GM12801 (cell line): ENCODE data around the gene GPER1.

ENCODE experiments used
- TF ChIP-seq, protein P1 (sequence below): IDR thresholded peaks from one replicate; pipeline ENCODE4 v1.5.1; 2011; ENCODE audit warnings: control low read depth; ENCODE audit not compliant: insufficient read length; ENCODE audit errors: extremely low read depth

Gene GPER1

DNA sequence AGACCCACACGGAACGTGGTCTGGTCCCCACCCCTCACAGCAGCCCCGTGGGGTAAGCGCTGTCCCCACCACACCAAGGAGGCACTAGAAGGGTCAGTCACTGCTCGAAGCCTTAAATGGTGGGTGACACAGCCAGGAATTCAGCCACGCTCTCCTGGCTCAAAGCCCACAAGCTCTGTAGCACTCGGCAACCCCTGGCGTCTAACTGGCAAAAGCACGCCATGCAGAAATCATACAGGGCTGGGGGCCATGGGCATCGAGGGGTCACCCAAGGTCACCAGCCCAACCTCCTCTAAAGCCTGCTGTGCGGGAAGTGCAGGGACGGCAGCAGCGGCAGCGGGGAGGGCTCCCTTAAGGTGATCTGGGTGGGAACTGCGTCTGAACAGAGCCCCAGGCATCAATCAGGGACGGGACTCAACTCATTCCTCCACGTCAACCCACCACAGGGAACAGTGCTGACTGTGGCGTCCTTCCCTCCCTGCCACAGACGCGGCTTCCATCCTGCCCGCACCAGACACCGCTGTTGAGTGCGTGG lies 7.8 kb downstream of the GPER1 start:
- TF ChIP-seq, protein P1, sequence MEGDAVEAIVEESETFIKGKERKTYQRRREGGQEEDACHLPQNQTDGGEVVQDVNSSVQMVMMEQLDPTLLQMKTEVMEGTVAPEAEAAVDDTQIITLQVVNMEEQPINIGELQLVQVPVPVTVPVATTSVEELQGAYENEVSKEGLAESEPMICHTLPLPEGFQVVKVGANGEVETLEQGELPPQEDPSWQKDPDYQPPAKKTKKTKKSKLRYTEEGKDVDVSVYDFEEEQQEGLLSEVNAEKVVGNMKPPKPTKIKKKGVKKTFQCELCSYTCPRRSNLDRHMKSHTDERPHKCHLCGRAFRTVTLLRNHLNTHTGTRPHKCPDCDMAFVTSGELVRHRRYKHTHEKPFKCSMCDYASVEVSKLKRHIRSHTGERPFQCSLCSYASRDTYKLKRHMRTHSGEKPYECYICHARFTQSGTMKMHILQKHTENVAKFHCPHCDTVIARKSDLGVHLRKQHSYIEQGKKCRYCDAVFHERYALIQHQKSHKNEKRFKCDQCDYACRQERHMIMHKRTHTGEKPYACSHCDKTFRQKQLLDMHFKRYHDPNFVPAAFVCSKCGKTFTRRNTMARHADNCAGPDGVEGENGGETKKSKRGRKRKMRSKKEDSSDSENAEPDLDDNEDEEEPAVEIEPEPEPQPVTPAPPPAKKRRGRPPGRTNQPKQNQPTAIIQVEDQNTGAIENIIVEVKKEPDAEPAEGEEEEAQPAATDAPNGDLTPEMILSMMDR: no peak

DNA sequence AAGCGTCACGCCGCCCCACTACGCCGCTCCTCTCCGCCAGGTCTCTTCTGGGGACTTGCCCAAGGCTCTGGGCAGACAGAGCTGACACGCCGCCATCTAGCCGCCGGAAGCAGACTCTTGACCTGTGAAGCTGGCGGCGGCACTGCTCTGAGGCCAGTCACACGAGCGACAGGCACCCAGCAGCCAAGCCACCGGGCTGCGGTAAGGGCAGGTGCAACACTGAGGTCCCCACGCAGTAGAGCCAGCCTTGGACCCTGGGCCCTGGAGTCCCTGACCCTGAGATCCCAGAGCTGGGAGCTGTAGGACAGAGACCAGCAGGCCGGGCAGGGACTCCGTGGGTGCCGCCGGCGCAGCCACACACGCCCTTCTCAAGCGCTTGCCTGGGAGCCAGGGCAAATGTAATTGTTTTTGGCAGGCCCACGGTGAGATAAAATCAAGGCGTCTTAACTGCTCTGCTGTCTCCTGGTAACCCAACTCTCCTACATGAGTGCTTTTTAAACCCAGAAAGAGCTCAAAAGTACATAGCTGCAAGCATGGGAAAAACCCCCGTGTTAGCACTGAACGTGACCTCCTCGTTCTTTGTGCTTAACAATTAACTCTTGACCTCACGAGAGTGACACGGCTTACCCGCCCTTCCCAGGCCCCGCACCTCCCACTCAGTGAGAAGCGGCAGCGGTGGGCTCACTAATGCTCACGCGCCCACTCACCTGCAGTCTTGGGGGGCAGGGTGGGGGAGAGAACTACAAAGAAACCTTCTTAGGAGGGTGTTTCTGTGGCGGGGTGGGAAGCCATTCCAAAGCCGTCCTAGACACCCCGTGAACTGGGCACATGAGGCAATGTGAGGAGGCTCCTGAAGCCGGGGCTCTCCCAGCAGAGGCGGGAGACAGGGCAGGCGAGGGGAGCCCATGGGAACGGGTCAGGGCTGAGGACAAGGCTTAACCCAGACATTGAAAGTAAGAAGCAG lies 8.5 kb downstream of the GPER1 start:
- TF ChIP-seq, protein P1: no peak

DNA sequence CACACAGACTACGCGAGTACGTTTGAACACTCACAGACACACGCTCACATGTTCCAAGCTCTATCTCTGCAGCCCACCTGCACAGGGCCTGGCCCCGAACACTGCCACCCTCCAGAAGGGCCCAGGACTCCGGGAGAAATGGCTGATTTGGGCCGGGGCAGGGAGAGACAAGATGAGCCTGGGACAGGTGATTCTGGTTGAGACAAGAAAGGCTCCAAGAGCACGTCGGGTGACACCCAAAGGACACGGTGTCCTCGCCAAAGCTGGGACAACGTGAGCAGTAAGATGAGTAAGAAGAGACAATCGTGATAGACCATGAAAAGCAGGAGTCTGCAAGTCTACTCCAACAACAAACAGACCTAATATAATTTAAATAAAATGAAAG lies 9.2 kb downstream of the GPER1 start:
- TF ChIP-seq, protein P1: no peak

DNA sequence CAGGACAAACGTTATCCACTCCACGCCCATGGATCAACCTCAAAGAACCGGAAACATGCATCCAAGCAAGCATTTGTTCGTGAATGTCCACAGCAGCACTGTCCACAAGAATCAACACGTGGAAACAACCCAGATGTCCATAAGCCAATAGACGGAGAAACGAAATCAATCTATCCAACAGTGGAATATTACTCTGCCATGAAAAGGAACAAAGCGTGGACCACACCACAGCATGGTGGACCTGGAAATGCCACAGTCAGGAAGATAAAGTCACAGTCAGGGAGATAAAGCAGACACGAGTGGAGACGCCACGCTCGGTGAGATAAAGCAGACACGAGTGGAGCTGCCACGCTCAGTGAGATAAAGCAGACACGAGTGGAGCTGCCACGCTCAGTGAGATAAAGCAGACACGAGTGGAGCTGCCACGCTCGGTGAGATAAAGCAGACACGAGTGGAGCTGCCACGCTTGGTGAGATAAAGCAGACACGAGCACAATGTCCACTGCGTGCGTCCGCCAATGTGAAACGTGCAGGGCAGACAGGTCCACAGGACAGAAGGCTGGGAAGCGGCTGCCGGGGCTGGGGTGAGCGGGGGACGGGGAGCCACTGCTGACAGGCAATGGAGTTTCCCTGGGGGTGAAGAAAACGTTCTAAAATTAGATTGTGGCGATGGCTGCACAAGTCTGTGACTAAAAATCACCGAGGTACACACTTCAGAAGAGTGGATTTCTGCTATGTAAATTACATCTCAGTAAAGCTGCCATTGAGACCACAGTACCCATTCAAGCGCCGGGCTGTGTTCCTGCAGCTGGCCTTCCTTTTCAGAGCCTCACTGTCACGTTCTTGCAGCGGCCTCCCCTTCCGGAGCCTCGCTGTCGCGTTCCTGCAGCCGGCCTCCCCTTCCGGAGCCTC lies 10.6 kb downstream of the GPER1 start:
- TF ChIP-seq, protein P1: no peak

DNA sequence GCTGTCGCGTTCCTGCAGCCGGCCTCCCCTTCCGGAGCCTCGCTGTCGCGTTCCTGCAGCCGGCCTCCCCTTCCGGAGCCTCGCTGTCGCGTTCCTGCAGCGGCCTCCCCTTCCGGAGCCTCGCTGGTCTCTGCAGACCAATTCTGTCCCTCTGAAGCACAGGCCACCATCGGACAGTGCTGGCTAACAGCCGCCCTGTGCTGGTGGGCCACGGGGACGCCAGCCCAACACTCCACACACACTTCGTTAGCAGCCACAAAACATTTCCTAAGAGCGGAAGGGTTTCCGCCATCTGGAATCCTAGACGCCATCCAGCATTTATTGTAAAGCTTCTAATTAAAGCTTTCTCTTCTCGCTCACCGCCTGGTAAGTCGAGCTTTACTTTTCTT lies 11.2 kb downstream of the GPER1 start:
- TF ChIP-seq, protein P1: no peak

DNA sequence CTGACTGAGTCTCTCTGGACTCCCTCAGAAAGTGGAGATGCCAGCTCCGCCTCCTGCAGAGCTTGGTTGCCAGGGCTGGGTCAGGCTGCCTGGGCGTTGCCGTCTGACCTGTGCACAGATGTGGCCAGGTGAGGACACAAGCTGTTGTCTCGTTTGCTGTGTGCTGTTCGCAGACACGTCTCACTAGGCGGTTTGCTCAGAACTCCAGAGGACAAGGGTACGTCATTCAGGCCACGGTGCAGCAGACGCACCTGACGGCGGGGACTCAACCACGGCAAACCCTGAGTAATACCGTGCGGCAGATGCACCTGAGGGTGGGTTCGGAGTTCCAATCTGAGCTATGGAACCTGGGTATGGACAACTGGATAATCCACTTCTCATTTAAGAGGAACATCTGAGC lies 11.7 kb downstream of the GPER1 start:
- TF ChIP-seq, protein P1: no peak

DNA sequence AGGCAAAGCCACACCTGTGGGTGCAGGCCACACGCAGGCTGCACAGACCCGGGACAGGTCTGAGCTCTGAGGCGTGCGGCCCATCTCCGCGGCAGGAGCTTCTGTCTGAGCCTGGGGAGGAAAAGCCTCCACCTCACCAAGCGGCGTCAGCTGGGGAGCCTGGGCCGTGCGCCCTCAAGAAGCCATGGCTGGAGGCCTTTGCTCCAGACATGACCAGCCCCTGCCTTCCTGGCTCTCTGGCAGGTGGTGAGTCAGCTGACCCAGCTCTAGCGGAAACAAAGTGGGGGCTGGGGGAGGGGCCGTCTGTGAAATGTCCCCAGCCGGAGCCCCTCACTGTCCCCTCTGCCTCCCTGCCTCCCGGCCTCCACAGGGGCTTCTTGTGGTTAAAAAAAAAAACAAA lies 12.5 kb downstream of the GPER1 start:
- TF ChIP-seq, protein P1: no peak
